SH-SY5Y (cell line): Measurements from ENCODE around the gene ZNF862.

ENCODE experiments used
- GATA2 ChIP-seq: IDR thresholded peaks from 2 replicates; pipeline ENCODE4 v1.6.1; 2011; ENCODE audit warnings: mild to moderate bottlenecking, low read depth, low read length
- GATA3 ChIP-seq: IDR thresholded peaks from 2 replicates; pipeline ENCODE4 v1.6.1; 2011; ENCODE audit warnings: low read depth, mild to moderate bottlenecking, low read length, moderate library complexity

- TF ChIP-seq GATA2 (no peak), GATA3 (no peak)
Observed at GRCh38 chr7:149883452-149883861, 45.3 kb downstream of the ZNF862 start.
